IMR-90 (cell line): ENCODE results near the gene RPL36. TPM values are rescaled to one million over a fixed set of nuclear protein-coding genes. Genes with fewer than 3 reads are reported as not detected.
A peak's percentile ranks its signal among the peaks of the same experiment; 100 is the strongest.

Source experiments
- ATAC-seq: fragments of 200-7000 bp; cut with Tn5 transposase; 2 replicates; pipeline ENCODE4 v1.9.1; 2020; ENCODE audit warnings: low read depth, mild to moderate bottlenecking, moderate library complexity
- BruUV-seq: library from RNA; stranded (reverse); fragments of 400-500 nt; replicated peaks from 2 replicates; lab custom pipeline; 2021; lab: Mats Ljungman, UMichigan
- CTCF ChIA-PET: fragments of 300-600 bp; formaldehyde crosslinking; extraction: SDS; loops from one replicate; lab custom pipeline; 2021; ENCODE audit warnings: antibody characterized with exemption; lab: Yijun Ruan, JAX
- POLR2A ChIA-PET: fragments of 300-600 bp; sonication (Branson Sonifier 250); formaldehyde crosslinking; loops from one replicate; lab custom pipeline; 2022; ENCODE audit warnings: antibody characterized with exemption; ENCODE audit not compliant: unreplicated experiment; lab: Charles Lee
- DNase-seq: peaks from one replicate; pipeline ENCODE4 v3.0.0; 2013
- H2AFZ ChIP-seq: replicated peaks from 2 replicates; pipeline ENCODE3; 2013; ENCODE audit warnings: low read length, mild to moderate bottlenecking; ENCODE audit not compliant: poor library complexity
- H2AK5ac ChIP-seq: 2 replicates; pipeline ENCODE4 v1.6.1; 2013; ENCODE audit warnings: low read depth, low read length, inconsistent platforms
- H2AK9ac ChIP-seq: replicated peaks from 2 replicates; pipeline ENCODE3; 2013; ENCODE audit warnings: mild to moderate bottlenecking, low read depth, low read length, moderate library complexity; ENCODE audit not compliant: poor library complexity
- H2BK120ac ChIP-seq: 2 replicates; pipeline ENCODE4 v1.6.1; 2013; ENCODE audit warnings: low read depth, low read length, inconsistent platforms
- H2BK15ac ChIP-seq: 3 replicates; pipeline ENCODE4 v1.6.1; 2013; ENCODE audit warnings: low read depth, low read length, inconsistent platforms
- H2BK20ac ChIP-seq: 2 replicates; pipeline ENCODE4 v1.6.1; 2013; ENCODE audit warnings: low read depth, mild to moderate bottlenecking, inconsistent platforms, low read length, moderate library complexity
- H2BK5ac ChIP-seq: 2 replicates; pipeline ENCODE4 v1.6.1; 2013; ENCODE audit warnings: mild to moderate bottlenecking, low read depth, low read length, inconsistent platforms; ENCODE audit not compliant: poor library complexity, severe bottlenecking
- H3K14ac ChIP-seq: replicated peaks from 2 replicates; pipeline ENCODE4 v1.6.1; 2013; ENCODE audit warnings: low read depth, low read length, inconsistent platforms
- H3K18ac ChIP-seq: 2 replicates; pipeline ENCODE4 v1.6.1; 2013; ENCODE audit warnings: low read depth, low read length, control low read depth
- H3K23ac ChIP-seq: 2 replicates; pipeline ENCODE4 v1.6.1; 2013; ENCODE audit warnings: low read depth, low read length, inconsistent platforms
- H3K27ac ChIP-seq: 2 replicates; pipeline ENCODE4 v1.5.1; 2013; ENCODE audit warnings: mild to moderate bottlenecking, control low read depth, low read length; ENCODE audit not compliant: insufficient read depth
- H3K27me3 ChIP-seq: 2 replicates; pipeline ENCODE4 v1.6.1; 2013; ENCODE audit warnings: low read length; ENCODE audit not compliant: control insufficient read depth, insufficient read depth
- H3K36me3 ChIP-seq: 2 replicates; pipeline ENCODE4 v1.6.1; 2013; ENCODE audit warnings: low read length, mixed read lengths; ENCODE audit not compliant: control insufficient read depth, insufficient read depth
- H3K4ac ChIP-seq: 2 replicates; pipeline ENCODE4 v1.6.1; 2013; ENCODE audit warnings: low read depth, low read length, inconsistent platforms
- H3K4me1 ChIP-seq: 2 replicates; pipeline ENCODE4 v1.6.1; 2013; ENCODE audit warnings: low read length, mixed read lengths; ENCODE audit not compliant: control insufficient read depth, insufficient read depth
- H3K4me2 ChIP-seq: 2 replicates; pipeline ENCODE4 v1.6.1; 2013; ENCODE audit warnings: low read depth, mild to moderate bottlenecking, control low read depth, low read length, moderate library complexity
- H3K4me3 ChIP-seq: 2 replicates; pipeline ENCODE4 v1.5.1; 2013; ENCODE audit warnings: low read depth, mild to moderate bottlenecking, control low read depth, low read length, moderate library complexity; ENCODE audit not compliant: insufficient read depth
- H3K56ac ChIP-seq: 2 replicates; pipeline ENCODE4 v1.6.1; 2013; ENCODE audit warnings: low read length, inconsistent platforms; ENCODE audit not compliant: insufficient read depth; ENCODE audit errors: extremely low read depth
- H3K79me1 ChIP-seq, 2 experiments: 2 replicates each; pipeline ENCODE4 v1.6.1; 2013; ENCODE audit warnings: low read length in 2 of 2, inconsistent platforms in 1 of 2, low read depth in 1 of 2
- H3K9ac ChIP-seq: 2 replicates; pipeline ENCODE4 v1.6.1; 2013; ENCODE audit warnings: low read depth, low read length, control low read depth
- H3K9me1 ChIP-seq: 2 replicates; pipeline ENCODE4 v1.6.1; 2013; ENCODE audit warnings: low read length, inconsistent platforms; ENCODE audit not compliant: insufficient read depth
- H3K9me3 ChIP-seq: 2 replicates; pipeline ENCODE4 v1.6.1; 2013; ENCODE audit warnings: low read length; ENCODE audit not compliant: control insufficient read depth, insufficient read depth
- H4K20me1 ChIP-seq: 2 replicates; pipeline ENCODE4 v1.6.1; 2013; ENCODE audit warnings: low read length, inconsistent platforms; ENCODE audit not compliant: insufficient read depth
- H4K5ac ChIP-seq: 2 replicates; pipeline ENCODE4 v1.6.1; 2013; ENCODE audit warnings: mild to moderate bottlenecking, low read depth, low read length, control low read depth
- H4K8ac ChIP-seq, 2 experiments: 2 replicates each; pipeline ENCODE4 v1.6.1; 2013; ENCODE audit warnings: low read depth in 2 of 2, low read length in 2 of 2, control low read depth in 1 of 2, inconsistent platforms in 1 of 2
- H4K91ac ChIP-seq: 2 replicates; pipeline ENCODE4 v1.6.1; 2013; ENCODE audit warnings: low read depth, low read length, inconsistent platforms; ENCODE audit not compliant: insufficient read depth
- BHLHE40 ChIP-seq: fragments of 150-350 bp; IDR thresholded peaks from 2 replicates; pipeline ENCODE4 v1.6.1; 2016; ENCODE audit warnings: mild to moderate bottlenecking, low read depth, low read length
- MAZ ChIP-seq: IDR thresholded peaks from 2 replicates; pipeline ENCODE4 v1.6.1; 2012; ENCODE audit warnings: low read depth, mild to moderate bottlenecking, low read length, improper control_type of control experiment, moderate library complexity, borderline replicate concordance
- WGBS, 2 experiments: methylation state at CpG; one replicate each; pipeline versions ENCODE4 v1.1.5 to v1.1.7; 2013; ENCODE audit warnings: missing lambda C conversion rate in 2 of 2; ENCODE audit not compliant: insufficient read length in 1 of 2; ENCODE audit errors: extremely low coverage in 2 of 2; 5-methylcytosine and 5-hydroxymethylcytosine counted together
- dilution Hi-C: fragments of 300-500 bp; cut with HindIII; formaldehyde crosslinking; loops from one replicate; pipeline ENCODE4 v1.14.3; 2018; ENCODE audit warnings: low sequenced_read_pairs; ENCODE audit not compliant: unreplicated experiment
- in situ Hi-C: fragments of 300-500 bp; cut with MboI; formaldehyde crosslinking; loops from 3 replicates; pipeline ENCODE4 v1.14.3; 2019; ENCODE audit warnings: low sequenced_read_pairs, inconsistent platforms, mixed read lengths
- intact Hi-C: fragments of 100-400 bp; cut with micrococcal nuclease; formaldehyde crosslinking; loops from 2 replicates; pipeline ENCODE4 v1.10.0; 2022
- polyA plus RNA-seq, 3 experiments: library from polyadenylated mRNA; depleted of rRNA; stranded (reverse); fragments of >200 nt; gene quantifications; 2 replicates each; pipeline ENCODE4 v1.2.3, GENCODE V29; 2012; ENCODE audit warnings: low replicate concordance in 1 of 3
- total RNA-seq: library from RNA; depleted of rRNA; stranded (reverse); fragments of >200 nt; gene quantifications from 2 replicates; pipeline ENCODE4 v1.2.3, GENCODE V29; 2012

RPL36 gene
- total and polyA plus RNA-seq, 2 of the 4 experiments (the other 2 are of a cell fraction): 232 to 757 TPM

DNA sequence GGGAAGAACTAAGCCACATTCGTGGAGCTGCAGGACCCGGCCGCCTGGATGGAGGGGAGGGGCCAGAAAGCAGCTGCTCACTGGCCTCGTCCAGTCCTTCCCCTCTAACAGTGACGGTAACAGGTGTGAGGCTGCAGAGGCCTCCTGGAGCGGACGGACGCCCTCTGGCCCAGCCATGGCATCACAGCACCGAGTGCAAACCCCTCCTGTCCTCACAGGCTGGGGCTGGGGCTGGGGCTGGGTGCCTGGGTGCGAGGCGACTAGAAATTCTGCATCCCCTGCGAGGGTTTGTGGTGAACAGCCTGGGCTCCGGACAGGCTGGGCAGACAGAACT, 13.4 kb upstream of the RPL36 start:
- ChIA-PET POLR2A (no interaction called here), CTCF (no interaction called here)
- no peak overlapping the region for H3K18ac ChIP-seq
- no peak overlapping the region for H2BK20ac ChIP-seq
- WGBS, 2 experiments: 89% methylated on average over 4 of the region's 13 CpGs; no CpG with 5 or more reads in 1 of the 2 experiments
- H4K91ac ChIP-seq: no peak overlapping the region
- no peaks in the 10 kb centered on the region; the same call in 1 of the 2 replicates for H4K20me1 ChIP-seq
- H4K8ac ChIP-seq: no peak overlapping the region
- dilution Hi-C loops (no loop called here), in situ Hi-C loops (no loop called here), intact Hi-C loops (no loop called here)
- H3K4ac ChIP-seq: no peak overlapping the region
- no TSS peak for BruUV-seq
- H2BK120ac ChIP-seq: no peak overlapping the region
- no peak overlapping the region for H3K4me3 ChIP-seq
- H3K27me3 ChIP-seq: no peaks in the 10 kb centered on the region
- peak overlapping the region; percentile 1 for H2AK9ac ChIP-seq
- H2AK5ac ChIP-seq: no peak overlapping the region
- ATAC-seq (no peak), DNase-seq (no peak)
- peaks cover 6% of the 10 kb centered on the region; the same call in 1 of the 2 replicates for H3K36me3 ChIP-seq
- no peak overlapping the region for H3K23ac ChIP-seq
- no peaks in the 10 kb centered on the region for H3K9me3 ChIP-seq
- no peak overlapping the region for H2BK15ac ChIP-seq
- no peak overlapping the region for H3K27ac ChIP-seq
- H3K9ac ChIP-seq: no peak overlapping the region
- H3K4me2 ChIP-seq: no peak overlapping the region
- no peak overlapping the region for H3K14ac ChIP-seq
- no peak overlapping the region for H2AFZ ChIP-seq
- peaks cover 7% of the 10 kb centered on the region; the same call in 1 of the 2 replicates for H3K9me1 ChIP-seq
- H4K5ac ChIP-seq: no peak overlapping the region
- peaks cover 15 to 19% of the 10 kb centered on the region in 2 experiments; a peak in 3 of 4 replicates for H3K79me1 ChIP-seq
- no peak overlapping the region for H2BK5ac ChIP-seq
- TF ChIP-seq BHLHE40 (no peak), MAZ (no peak)
- no peak overlapping the region for H3K56ac ChIP-seq
- H3K4me1 ChIP-seq: peaks cover 7% of the 10 kb centered on the region
